Subcutaneous abdominal adipose tissue (tissue), 5 donors: ENCODE measurements around the gene CARD11.

ENCODE experiments used
- H3K27ac ChIP-seq: one replicate; pipeline ENCODE4 v1.7.0; 2013; ENCODE audit warnings: low read depth, mild to moderate bottlenecking, inconsistent platforms, low read length, moderate library complexity
- H3K27me3 ChIP-seq, 5 donors: one replicate each; pipeline ENCODE4 v1.7.0; 2013; ENCODE audit warnings: low read length in 5 of 5, inconsistent platforms in 1 of 5; ENCODE audit not compliant: control insufficient read depth in 5 of 5, insufficient read depth in 4 of 5
- H3K36me3 ChIP-seq, 5 donors: one replicate each; pipeline ENCODE4 v1.7.0; 2013; ENCODE audit warnings: low read length in 5 of 5; ENCODE audit not compliant: control insufficient read depth in 5 of 5, insufficient read depth in 5 of 5
- H3K4me1 ChIP-seq, 5 donors: one replicate each; pipeline ENCODE4 v1.7.0; 2013; ENCODE audit warnings: low read length in 5 of 5, mild to moderate bottlenecking in 3 of 5, moderate library complexity in 1 of 5; ENCODE audit not compliant: control insufficient read depth in 5 of 5, insufficient read depth in 5 of 5
- H3K4me3 ChIP-seq, 5 donors: one replicate each; pipeline ENCODE4 v1.7.0; 2013; ENCODE audit warnings: low read length in 5 of 5, low read depth in 1 of 5
- H3K9ac ChIP-seq, 5 donors: one replicate each; pipeline ENCODE4 v1.7.0; 2013; ENCODE audit warnings: low read length in 5 of 5, mild to moderate bottlenecking in 4 of 5, moderate library complexity in 3 of 5
- H3K9me3 ChIP-seq, 5 donors: one replicate each; pipeline ENCODE4 v1.7.0; 2013; ENCODE audit warnings: low read length in 5 of 5; ENCODE audit not compliant: control insufficient read depth in 5 of 5
- donor health status: healthy.
- donor health status: healthy.
- donor health status: healthy.
- donor health status: healthy.
- donor health status: healthy.

Gene CARD11

DNA sequence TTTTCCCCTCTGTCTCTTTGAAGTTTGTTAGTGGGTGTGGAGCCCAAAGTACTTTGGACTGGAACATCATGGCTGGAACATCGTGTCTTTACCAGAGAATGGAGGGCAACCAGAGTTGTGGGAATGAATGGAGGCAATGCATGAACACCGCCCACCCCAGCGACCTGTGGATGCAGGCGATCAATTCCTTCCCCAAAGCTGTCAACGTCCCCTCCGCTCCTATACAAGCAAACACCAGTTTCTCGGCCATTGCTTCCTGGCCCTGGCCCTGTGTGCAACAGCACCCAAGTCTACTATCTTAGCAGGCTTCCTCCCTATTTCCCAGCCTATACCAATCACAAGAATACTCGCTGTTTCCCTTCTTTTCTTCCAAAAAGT, 62.6 kb downstream of the CARD11 start:
- H3K27me3 ChIP-seq: peaks cover 22 to 36% (median 28%) of the 10 kb centered on the region in 5 donors
- H3K27ac ChIP-seq: no peak overlapping the region
- no peaks in the 10 kb centered on the region for H3K9me3 ChIP-seq
- H3K9ac ChIP-seq: no peak overlapping the region
- H3K4me1 ChIP-seq: peaks cover 0 to 26% (median 5%) of the 10 kb centered on the region in 5 donors
- H3K4me3 ChIP-seq: peak overlapping the region in 1 of 5 donors; percentile 11
- H3K36me3 ChIP-seq: no peaks in the 10 kb centered on the region

DNA sequence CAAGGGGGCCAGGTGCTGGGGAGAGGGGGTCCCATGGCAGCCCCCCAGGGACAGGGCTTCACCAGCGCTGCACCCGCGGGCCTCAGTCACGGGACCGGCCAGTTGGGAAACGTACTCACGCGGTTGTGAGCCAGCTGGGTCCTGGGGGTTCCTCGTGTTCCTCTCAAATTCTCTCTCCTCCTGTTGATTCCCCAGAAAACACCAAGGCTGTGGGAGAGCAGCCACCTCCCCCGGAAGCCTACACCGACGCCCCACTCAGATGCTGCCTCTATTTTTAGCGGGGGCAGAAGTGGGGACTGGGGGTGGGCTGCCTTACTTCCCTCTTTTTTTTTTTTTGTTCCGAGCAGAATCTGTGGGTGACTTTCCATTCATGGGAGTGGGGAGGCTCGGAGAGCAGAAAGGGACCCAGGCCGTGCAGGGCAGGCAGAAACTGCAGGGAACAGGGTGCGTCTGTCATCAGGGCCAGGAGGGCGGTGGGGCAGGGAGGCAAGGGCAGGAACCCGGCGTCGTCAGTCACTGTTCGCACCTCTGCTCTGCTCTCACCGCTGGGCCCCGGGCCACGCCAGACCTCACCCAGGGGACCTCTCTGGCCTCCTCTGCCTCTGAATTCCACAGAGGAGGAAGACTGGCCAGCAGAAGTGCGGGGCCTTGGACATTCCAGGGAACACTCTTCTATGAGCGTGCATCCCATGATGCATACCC, 63.1 kb downstream of the CARD11 start:
- Histone ChIP-seq H3K27me3 (peaks cover 22 to 36% (median 28%) of the 10 kb centered on the region in 5 donors), H3K9me3 (no peaks in the 10 kb centered on the region), H3K27ac (no peak overlapping the region), H3K36me3 (no peaks in the 10 kb centered on the region), H3K4me3 (peak overlapping the region in 1 of 5 donors; percentile 11), H3K4me1 (peaks cover 0 to 26% (median 5%) of the 10 kb centered on the region in 5 donors), H3K9ac (no peak overlapping the region)

DNA sequence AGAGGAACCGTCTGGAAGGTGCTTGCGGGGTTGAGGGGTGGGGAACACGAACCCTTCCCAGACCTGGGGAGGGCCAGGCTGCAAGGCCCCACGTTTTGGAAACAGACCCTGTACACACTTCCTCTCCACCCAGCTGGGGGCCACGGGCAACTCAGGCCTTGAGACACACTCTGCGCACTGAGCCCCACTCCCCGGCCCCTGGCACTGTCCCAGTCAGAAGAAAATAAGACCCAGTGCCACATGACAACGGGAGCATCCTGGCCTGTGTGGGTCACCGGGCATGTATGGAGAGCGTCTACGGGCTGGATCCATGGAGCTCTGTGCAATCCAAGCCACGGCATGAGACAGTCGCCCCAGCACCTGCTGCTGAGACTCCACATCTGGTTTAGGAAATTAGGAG, 63.7 kb downstream of the CARD11 start:
- no peaks in the 10 kb centered on the region for H3K9me3 ChIP-seq
- no peak overlapping the region for H3K9ac ChIP-seq
- H3K4me1 ChIP-seq: peaks cover 0 to 26% (median 5%) of the 10 kb centered on the region in 5 donors
- H3K27me3 ChIP-seq: peaks cover 22 to 36% (median 28%) of the 10 kb centered on the region in 5 donors
- H3K4me3 ChIP-seq: no peak overlapping the region
- no peaks in the 10 kb centered on the region for H3K36me3 ChIP-seq
- H3K27ac ChIP-seq: no peak overlapping the region

DNA sequence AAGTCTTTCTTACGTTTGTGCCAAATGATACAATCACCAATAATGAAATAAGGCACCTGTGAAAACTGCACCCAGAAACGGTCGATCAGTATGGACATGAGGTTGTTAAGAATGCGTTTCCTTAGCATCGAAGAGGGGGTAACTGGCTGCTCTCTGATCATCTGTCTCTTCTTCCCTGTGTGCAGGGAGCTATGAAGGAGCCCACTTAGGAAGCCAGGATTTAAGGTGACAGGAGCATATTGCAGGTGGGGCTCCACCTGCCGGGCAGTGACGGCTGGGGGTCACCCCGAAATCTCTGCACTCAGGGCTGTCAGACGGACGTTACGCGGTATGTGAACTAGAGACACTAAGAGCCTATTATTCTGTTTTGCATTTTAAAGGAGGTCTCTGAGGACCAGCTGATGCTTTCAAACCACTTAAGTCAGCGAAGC, 64.5 kb downstream of the CARD11 start:
- Histone ChIP-seq H3K4me3 (no peak overlapping the region), H3K36me3 (no peaks in the 10 kb centered on the region), H3K4me1 (peaks cover 0 to 26% (median 5%) of the 10 kb centered on the region in 5 donors), H3K27ac (no peak overlapping the region), H3K27me3 (peaks cover 22 to 36% (median 31%) of the 10 kb centered on the region in 5 donors), H3K9ac (no peak overlapping the region), H3K9me3 (no peaks in the 10 kb centered on the region)

DNA sequence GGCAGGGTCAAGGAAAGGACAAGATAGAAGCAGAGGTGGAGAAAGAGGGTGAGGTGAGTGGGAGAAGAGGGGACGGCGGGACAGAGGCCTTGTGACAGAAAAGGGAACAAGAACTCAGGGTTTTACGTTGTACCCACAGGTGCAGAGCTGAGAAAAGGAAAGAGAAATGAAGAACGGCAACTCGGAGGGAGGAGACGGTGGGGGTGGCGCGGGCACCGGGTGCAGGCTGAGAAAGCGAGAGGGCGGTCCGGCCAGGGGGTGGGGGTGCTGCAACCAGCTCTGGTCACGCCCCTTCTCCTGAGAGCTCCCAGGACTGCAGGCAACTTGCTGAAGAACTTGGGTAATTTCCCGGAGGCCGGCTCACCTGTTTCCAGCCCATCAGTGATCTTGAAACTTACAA, 65.3 kb downstream of the CARD11 start:
- Histone ChIP-seq H3K4me1 (peaks cover 0 to 26% (median 5%) of the 10 kb centered on the region in 5 donors), H3K27ac (no peak overlapping the region), H3K9me3 (no peaks in the 10 kb centered on the region), H3K9ac (no peak overlapping the region), H3K36me3 (no peaks in the 10 kb centered on the region), H3K4me3 (no peak overlapping the region), H3K27me3 (peaks cover 21 to 36% (median 31%) of the 10 kb centered on the region in 5 donors)

DNA sequence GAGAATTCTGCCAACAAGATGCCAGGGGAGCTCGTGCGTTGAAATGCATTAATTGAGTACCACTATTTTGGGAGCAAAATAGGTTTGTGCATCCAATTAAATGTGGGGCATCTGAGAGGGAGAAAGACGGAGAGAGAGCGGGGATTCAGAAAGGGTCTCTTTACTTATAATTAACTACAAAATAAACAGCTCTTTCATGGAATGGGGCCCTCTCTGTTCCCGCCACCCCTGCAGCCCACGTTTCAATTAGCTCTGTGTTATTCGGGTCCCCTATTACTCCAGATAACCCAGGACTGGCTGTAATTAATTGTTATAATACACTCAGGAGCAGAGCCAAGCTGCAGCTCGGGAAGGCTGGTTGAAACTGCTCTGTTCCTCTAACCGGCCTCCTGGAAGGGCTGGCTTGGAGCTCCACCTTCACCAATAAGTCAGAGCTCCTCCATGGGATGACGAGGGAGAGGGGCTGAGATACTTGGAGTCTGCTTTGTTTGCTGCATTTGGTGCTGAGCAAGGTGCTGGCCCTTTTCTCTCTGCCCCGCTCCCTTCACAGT, 67.8 kb downstream of the CARD11 start:
- no peaks in the 10 kb centered on the region for H3K9me3 ChIP-seq
- H3K27me3 ChIP-seq: peaks cover 14 to 23% (median 22%) of the 10 kb centered on the region in 5 donors
- H3K9ac ChIP-seq: no peak overlapping the region
- no peak overlapping the region for H3K27ac ChIP-seq
- H3K4me1 ChIP-seq: peaks cover 0 to 22% (median 5%) of the 10 kb centered on the region in 5 donors
- no peaks in the 10 kb centered on the region for H3K36me3 ChIP-seq
- H3K4me3 ChIP-seq: no peak overlapping the region

DNA sequence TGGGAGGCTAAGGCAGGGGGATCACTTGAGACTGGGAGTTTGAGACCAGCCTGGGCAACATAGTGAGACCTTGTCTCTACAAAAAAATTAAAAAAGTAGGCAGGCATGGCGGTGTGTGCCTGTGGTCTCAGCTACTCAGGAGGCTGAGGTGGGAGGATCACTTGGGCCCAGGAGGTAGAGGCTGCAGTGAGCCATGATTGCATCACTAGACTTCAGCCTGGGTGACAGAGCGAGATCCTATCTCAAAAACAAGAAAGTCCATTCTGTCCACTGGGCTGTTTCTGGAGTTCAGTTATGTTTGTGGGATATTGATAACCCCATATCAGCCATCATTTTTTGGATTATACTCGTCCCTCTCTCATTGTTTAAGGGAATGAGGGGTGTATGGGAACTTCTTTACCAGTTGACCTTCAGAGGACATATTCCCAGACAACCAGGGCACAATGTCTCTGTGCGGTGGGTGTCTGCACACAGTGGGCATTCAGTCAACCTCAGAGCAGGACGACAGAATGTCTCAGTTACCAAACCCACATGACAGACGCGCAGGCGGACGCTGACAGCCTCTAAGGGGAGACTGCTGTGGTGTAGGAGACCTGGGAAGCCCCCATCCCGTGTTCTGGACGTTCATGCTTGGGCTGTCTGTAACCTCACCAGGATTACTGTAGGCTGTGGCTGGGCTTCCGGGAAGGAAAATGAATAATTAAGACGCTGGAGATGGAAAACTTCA, 69.4 kb downstream of the CARD11 start:
- Histone ChIP-seq H3K27me3 (peaks cover 4 to 13% (median 10%) of the 10 kb centered on the region in 5 donors), H3K9me3 (no peaks in the 10 kb centered on the region), H3K9ac (no peak overlapping the region), H3K36me3 (no peaks in the 10 kb centered on the region), H3K4me3 (no peak overlapping the region), H3K4me1 (peaks cover 0 to 8% (median 2%) of the 10 kb centered on the region in 5 donors), H3K27ac (no peak overlapping the region)

DNA sequence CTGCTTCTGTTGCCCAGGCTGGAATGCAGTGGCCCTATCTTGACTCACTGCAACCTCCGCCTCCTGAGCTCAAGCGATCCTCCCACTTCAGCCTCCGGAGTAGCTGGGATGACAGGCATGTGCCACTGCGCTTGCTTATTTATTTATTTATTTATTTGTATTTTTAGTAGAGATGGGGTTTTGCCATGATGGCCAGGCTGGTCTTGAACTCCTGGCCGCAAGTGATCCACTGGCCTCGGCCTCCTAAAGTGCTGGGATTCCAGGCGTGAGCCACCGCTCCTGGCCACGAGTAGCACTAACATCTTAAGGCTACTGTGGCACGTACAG, 70.9 kb downstream of the CARD11 start:
- Histone ChIP-seq H3K27me3 (peaks cover 0 to 3% (median 0%) of the 10 kb centered on the region in 5 donors), H3K9ac (no peak overlapping the region), H3K36me3 (no peaks in the 10 kb centered on the region), H3K4me1 (peaks cover 0 to 2% (median 0%) of the 10 kb centered on the region in 5 donors), H3K4me3 (no peak overlapping the region), H3K9me3 (peaks cover 0 to 4% (median 0%) of the 10 kb centered on the region in 5 donors), H3K27ac (no peak overlapping the region)

DNA sequence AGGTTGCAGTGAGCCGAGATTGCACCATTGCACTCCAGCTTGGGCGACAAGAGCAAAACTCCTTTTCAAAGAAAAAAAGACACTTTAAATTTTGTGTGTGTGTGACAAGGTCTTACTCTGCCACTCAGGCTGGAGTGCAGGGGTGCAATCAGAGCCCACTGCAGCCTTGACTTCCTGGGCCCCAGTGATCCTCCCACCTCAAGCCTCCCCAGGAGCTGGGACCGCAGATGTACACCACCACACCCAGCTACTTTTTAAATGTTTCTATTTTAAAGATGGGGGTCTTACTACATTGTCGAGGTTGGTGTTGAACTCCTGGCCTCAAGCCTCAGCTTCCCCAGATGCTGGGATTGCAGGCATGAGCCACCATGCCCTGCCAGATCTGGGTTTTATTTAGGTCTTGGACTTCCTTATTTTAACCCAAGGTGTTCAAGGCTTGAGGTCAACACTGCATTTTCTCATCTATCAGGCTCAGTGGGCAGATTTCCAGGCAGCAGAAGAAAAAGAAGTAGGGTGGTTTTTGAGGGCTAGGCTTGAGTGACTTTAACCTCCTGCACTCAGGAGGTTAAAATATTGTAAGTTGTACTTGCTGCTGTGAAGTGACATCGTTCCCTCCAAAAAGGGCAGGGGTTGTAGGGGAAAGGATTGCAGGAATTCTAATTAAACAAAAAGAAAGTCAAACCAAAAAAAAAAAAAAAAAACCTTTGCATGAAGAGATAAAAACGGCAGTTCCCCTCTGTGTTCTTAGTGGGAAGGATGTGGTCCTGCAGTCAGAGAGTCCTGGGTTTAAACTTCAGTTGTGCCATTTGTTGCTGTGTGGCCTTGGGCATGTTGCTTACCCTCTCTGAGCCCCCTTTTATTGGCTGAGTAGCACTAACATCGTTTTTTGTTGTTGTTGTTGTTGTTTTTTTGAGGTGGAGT, 71.5 kb downstream of the CARD11 start:
- H3K9me3 ChIP-seq: peaks cover 0 to 4% (median 0%) of the 10 kb centered on the region in 5 donors
- no peak overlapping the region for H3K4me3 ChIP-seq
- H3K4me1 ChIP-seq: peaks cover 0 to 2% (median 0%) of the 10 kb centered on the region in 5 donors
- no peak overlapping the region for H3K9ac ChIP-seq
- H3K27ac ChIP-seq: no peak overlapping the region
- H3K36me3 ChIP-seq: no peaks in the 10 kb centered on the region
- H3K27me3 ChIP-seq: peaks cover 0 to 3% (median 0%) of the 10 kb centered on the region in 5 donors
